ENCODE results near the gene PAM16. TPM values are rescaled to one million over a fixed set of nuclear protein-coding genes. Genes with fewer than 3 reads are reported as not detected.

The PAM16 gene
- total and polyA plus RNA-seq, 4 donors, result 23.6 to 65.2 (median 33.6) TPM

DNA sequence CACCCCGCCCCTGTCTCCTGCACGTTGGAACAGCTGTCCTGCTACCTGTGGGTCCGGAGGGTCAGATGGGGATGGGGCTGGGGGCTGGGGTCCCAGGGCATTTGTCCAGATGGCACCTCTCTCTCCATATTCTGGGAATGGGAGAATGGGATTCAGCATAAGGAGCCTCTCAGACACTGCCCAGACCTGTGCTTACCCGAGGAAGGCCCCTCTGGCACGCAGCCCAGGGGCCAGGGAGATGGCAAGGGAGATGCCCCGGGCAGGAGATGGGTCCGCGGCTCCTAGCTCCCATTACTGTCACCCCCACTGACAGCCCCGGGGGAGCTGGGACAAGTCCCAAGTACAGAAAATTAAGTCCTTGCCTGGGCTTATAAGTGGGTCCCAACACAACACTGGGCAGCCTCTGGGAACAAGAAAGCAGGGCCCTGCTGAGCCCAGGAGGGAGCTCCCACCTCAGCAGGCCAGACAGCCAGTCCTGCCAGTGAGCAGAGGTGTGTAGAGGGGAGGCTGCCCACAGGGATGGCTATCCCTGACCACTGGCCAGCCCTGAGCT lies 22.3 kb upstream of the PAM16 start:
- 4 to 11% methylated on average over 9 of the region's 9 CpGs for WGBS, 2 donors
- Histone ChIP-seq H3K4me3 (ENCODE audit: low read length in 2 of 2) (peak overlapping the region; percentile 33 to 73), H3K36me3 (ENCODE audit: control insufficient read depth in 1 of 2, insufficient read depth in 2 of 2, low read length in 1 of 2) (no peaks in the 10 kb centered on the region), H3K27ac (ENCODE audit: low read depth in 1 of 2, low read length in 2 of 2) (peak overlapping the region; percentile 85 to 92), H3K9me3 (ENCODE audit: control insufficient read depth, low read length) (no peaks in the 10 kb centered on the region), H3K4me1 (ENCODE audit: control insufficient read depth in 1 of 2, insufficient read depth in 2 of 2, low read length in 2 of 2) (no peaks in the 10 kb centered on the region), H3K27me3 (ENCODE audit: control insufficient read depth in 1 of 2, insufficient read depth in 2 of 2, low read length in 1 of 2) (no peaks in the 10 kb centered on the region)
- ATAC-seq (ENCODE audit: low FRiP score), result no peak
- DNase-seq, result no peak
- intact Hi-C loops (cut with DNase I), result loop anchor here in 1 of 2 donors (5.0 kb wide), 1 partner anchor 56 kb away; the partner anchor contains the start of gene GLIS2

DNA sequence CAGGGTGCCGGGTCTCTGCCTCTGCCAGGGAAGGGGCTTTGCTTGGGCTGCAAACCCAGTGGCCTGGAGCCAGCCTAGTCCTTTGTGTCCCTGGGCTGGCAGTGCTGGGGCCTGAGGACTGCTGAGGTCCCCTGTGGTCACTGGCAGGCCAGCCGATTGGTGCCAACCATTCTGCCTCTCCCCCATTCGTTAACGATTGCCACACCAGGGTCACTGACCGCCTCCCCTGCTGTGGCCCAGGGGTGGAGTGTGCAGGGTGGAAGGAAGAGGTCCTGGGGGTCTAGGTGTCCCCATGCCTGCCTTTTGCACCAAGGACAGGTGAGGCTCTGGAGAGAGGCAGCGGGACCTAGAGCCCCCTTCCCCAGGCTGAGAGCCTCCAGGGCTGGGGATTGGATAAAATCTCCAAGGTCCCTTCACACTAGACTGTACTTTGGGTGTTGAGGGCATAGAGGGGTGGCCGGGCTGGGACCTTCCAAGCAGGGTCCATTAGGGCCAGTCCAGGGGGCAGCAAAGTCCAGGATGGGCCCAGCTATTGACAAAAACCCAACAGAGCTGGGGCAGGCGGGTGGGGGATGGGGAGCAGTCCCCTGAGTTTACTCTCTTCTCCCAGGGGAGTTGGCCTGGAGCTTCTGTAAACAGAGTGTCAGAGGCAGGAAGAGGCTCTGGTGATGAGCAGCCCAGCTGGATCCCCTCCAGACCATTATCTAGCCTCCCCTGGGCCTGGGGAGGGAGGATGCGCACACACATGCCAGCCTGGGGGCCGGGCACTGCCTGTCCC lies 21.6 kb upstream of the PAM16 start:
- peak in 1 of 2 donors; percentile 71 for DNase-seq
- 1 to 7% methylated on average over 9 to 10 of the region's 10 CpGs for WGBS, 2 donors
- no peak for ATAC-seq (ENCODE audit: low FRiP score)

DNA sequence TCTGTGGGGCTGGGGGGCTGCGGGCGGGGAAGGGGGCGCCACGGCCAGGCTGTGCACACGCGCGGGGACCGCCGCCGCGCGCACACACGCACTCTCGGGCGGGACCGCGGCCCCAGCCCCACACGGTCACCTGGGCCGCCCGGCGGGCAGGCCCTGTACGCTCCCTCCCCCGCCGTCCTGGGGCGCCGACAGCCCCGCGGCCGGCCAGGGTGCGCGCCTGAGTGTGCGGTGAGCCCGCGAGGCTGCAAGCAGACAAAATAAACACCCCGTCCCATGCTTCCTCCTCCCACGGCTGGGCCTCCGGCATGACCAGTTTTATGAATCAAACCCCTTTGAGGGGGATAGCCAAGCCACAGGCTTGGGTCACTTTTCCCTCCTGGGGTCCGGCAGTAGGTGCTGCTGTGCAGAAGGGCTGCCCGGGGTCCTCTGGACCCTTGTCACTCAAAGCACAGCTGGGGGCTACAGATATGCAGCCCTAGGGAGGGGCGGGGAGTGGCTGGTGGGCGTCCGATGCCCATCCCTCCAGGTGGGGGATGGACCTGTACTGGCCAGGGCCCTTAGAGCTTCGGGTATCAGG lies 21.0 kb upstream of the PAM16 start:
- H3K36me3 ChIP-seq (ENCODE audit: control insufficient read depth in 1 of 2, insufficient read depth in 2 of 2, low read length in 1 of 2), result no peaks in the 10 kb centered on the region
- 0 to 1% methylated on average over 30 to 43 of the region's 43 CpGs for WGBS, 2 donors
- H3K4me3 ChIP-seq (ENCODE audit: low read length in 2 of 2), result peak overlapping the region; percentile 73 to 84
- no peaks in the 10 kb centered on the region for H3K4me1 ChIP-seq (ENCODE audit: control insufficient read depth in 1 of 2, insufficient read depth in 2 of 2, low read length in 2 of 2)
- H3K27me3 ChIP-seq (ENCODE audit: control insufficient read depth in 1 of 2, insufficient read depth in 2 of 2, low read length in 1 of 2), result no peaks in the 10 kb centered on the region
- H3K27ac ChIP-seq (ENCODE audit: low read depth in 1 of 2, low read length in 2 of 2), result peak overlapping the region; percentile 85 to 92
- intact Hi-C loops (cut with DNase I), result loop anchor here in 1 of 2 donors (5.0 kb wide), 1 partner anchor 55 kb away; the partner anchor contains the start of gene GLIS2
- ATAC-seq (ENCODE audit: low FRiP score) (no peak), DNase-seq (no peak)
- H3K9me3 ChIP-seq (ENCODE audit: control insufficient read depth, low read length), result no peaks in the 10 kb centered on the region

More for the DNA sequence above, 21.6 kb upstream of the PAM16 start:
- no peaks in the 10 kb centered on the region for H3K4me1 ChIP-seq (ENCODE audit: control insufficient read depth in 1 of 2, insufficient read depth in 2 of 2, low read length in 2 of 2)
- peak overlapping the region; percentile 73 to 84 for H3K4me3 ChIP-seq (ENCODE audit: low read length in 2 of 2)
- no peaks in the 10 kb centered on the region for H3K36me3 ChIP-seq (ENCODE audit: control insufficient read depth in 1 of 2, insufficient read depth in 2 of 2, low read length in 1 of 2)
- peak overlapping the region; percentile 85 to 92 for H3K27ac ChIP-seq (ENCODE audit: low read depth in 1 of 2, low read length in 2 of 2)
- intact Hi-C loops (cut with DNase I), result loop anchor here in 1 of 2 donors (5.0 kb wide), 1 partner anchor 55 kb away; the partner anchor contains the start of gene GLIS2
- H3K9me3 ChIP-seq (ENCODE audit: control insufficient read depth, low read length), result no peaks in the 10 kb centered on the region
- H3K27me3 ChIP-seq (ENCODE audit: control insufficient read depth in 1 of 2, insufficient read depth in 2 of 2, low read length in 1 of 2), result no peaks in the 10 kb centered on the region

DNA sequence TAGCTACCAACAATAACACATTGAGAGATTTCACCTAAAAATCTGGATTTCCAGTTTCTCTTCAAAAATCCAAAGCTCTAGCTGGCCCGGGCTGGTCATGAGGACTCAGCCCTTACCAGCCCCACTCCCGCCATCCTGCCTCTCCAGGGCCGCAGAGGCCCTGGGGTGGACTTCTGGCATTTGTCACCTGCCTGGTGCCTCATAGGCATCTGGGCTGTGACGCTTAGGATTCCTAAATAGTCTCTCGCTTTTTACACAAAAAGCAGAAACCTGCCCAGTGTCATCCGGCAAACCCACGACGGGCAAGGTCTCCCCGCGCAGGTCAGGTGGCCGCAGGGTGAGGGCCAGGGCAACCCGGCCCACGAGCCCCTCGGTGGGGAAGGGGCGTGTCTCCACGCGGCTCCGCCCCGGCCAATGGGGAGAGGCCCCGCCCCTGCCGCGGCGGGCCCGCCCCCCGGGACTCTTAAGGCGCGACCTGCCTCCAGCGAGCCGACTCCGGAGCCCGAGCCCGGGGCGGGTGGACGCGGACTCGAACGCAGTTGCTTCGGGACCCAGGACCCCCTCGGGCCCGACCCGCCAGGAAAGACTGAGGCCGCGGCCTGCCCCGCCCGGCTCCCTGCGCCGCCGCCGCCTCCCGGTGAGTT lies 20.4 kb upstream of the PAM16 start, which contains the start of gene VASN:
Gene VASN (plus strand): TSS at position 492 of the 644 bp plus-strand sequence. CDS start 9,030 bp downstream, outside the sequence.
- Histone ChIP-seq H3K36me3 (ENCODE audit: control insufficient read depth in 1 of 2, insufficient read depth in 2 of 2, low read length in 1 of 2) (no peaks in the 10 kb centered on the region), H3K9me3 (ENCODE audit: control insufficient read depth, low read length) (no peaks in the 10 kb centered on the region), H3K4me1 (ENCODE audit: control insufficient read depth in 1 of 2, insufficient read depth in 2 of 2, low read length in 2 of 2) (no peaks in the 10 kb centered on the region), H3K27me3 (ENCODE audit: control insufficient read depth in 1 of 2, insufficient read depth in 2 of 2, low read length in 1 of 2) (no peaks in the 10 kb centered on the region), H3K4me3 (ENCODE audit: low read length in 2 of 2) (peak within 1 kb of the TSS; percentile 73 to 84), H3K27ac (ENCODE audit: low read depth in 1 of 2, low read length in 2 of 2) (peak within 1 kb of the TSS; percentile 85 to 92)
- ATAC-seq (ENCODE audit: low FRiP score) (peak; percentile 77), DNase-seq (peak; percentile 88 to 96)
- intact Hi-C loops (cut with DNase I), result loop anchor here in 1 of 2 donors (5.0 kb wide), 1 partner anchor 54 kb away; the partner anchor contains the start of gene GLIS2
- 1% methylated on average over 43 to 50 of the region's 50 CpGs for WGBS, 2 donors

DNA sequence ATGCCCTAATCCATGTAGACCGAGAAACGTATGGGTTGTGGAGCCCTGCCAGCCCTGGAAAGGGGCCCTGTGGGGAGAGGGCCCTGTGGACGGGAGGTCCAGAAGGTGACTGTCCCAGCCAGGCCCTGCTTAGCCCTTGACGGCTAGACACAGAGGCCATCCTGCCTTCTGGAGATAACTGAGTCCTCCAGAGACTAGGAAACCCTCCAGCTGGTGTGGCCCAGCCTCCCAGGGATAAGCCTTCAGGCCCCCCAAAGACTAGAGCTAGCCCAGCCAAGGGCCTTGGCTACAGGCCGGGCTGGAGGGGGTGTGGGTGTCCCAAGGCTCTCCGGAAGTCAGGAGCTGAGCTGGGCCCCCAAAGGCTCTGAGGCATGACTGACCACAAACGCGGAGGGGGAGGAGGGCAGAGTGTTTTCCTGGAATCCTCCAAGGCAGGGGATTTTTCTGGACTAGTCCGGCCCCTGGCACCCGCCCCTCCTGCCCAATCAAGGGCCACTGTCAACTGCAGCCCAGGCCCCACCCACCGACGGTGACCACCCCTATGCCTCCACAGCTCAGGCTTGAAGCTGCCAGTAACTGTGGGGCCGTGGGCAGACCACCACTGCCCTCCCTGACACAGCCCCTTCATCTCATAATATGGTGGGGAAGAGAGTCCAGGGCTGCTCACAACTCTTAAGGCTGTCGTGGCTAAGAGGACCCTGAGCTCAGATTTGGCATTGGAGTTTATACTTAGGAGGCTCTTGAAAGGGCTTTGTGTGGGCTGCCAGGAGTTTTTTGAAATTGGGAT lies 19.6 kb upstream of the PAM16 start:
- 6 to 9% methylated on average over 12 to 14 of the region's 14 CpGs for WGBS, 2 donors

DNA sequence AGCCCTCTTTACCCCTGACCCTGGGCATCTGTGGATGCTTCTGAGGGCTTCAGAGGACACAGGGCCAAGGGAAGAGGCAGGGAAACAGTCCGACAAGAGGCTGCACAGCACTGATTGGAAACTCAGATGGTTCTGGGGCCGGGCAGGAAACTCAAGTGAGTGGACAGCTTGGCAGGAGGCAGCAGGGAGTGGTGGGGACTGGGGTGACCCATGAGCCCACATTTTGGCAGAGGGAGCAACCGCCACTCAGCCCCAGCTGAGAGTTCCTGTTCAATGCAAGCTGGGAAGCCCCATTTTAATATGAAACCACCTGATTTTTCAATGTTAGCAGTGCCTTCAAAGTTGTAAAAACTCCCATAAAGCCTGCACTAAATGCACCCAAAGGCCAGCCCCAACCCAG lies 19.0 kb upstream of the PAM16 start:
- H3K9me3 ChIP-seq (ENCODE audit: control insufficient read depth, low read length), result no peaks in the 10 kb centered on the region
- H3K36me3 ChIP-seq (ENCODE audit: control insufficient read depth in 1 of 2, insufficient read depth in 2 of 2, low read length in 1 of 2), result no peaks in the 10 kb centered on the region
- no peaks in the 10 kb centered on the region for H3K27me3 ChIP-seq (ENCODE audit: control insufficient read depth in 1 of 2, insufficient read depth in 2 of 2, low read length in 1 of 2)
- WGBS, 2 donors, result 57 to 65% methylated on average over 3 of the region's 3 CpGs
- no peak overlapping the region for H3K4me3 ChIP-seq (ENCODE audit: low read length in 2 of 2)
- peak overlapping the region; percentile 36 to 77 for H3K27ac ChIP-seq (ENCODE audit: low read depth in 1 of 2, low read length in 2 of 2)
- intact Hi-C loops (cut with DNase I), result loop anchor here in 1 of 2 donors (5.0 kb wide), 1 partner anchor 53 kb away; the partner anchor contains the start of gene GLIS2
- ATAC-seq (ENCODE audit: low FRiP score) (no peak), DNase-seq (peak in 1 of 2 donors; percentile 67)
- no peaks in the 10 kb centered on the region for H3K4me1 ChIP-seq (ENCODE audit: control insufficient read depth in 1 of 2, insufficient read depth in 2 of 2, low read length in 2 of 2)

More for the DNA sequence above, 19.6 kb upstream of the PAM16 start:
- H3K9me3 ChIP-seq (ENCODE audit: control insufficient read depth, low read length), result no peaks in the 10 kb centered on the region
- H3K27me3 ChIP-seq (ENCODE audit: control insufficient read depth in 1 of 2, insufficient read depth in 2 of 2, low read length in 1 of 2), result no peaks in the 10 kb centered on the region
- H3K4me1 ChIP-seq (ENCODE audit: control insufficient read depth in 1 of 2, insufficient read depth in 2 of 2, low read length in 2 of 2), result no peaks in the 10 kb centered on the region
- H3K4me3 ChIP-seq (ENCODE audit: low read length in 2 of 2), result no peak overlapping the region
- no peaks in the 10 kb centered on the region for H3K36me3 ChIP-seq (ENCODE audit: control insufficient read depth in 1 of 2, insufficient read depth in 2 of 2, low read length in 1 of 2)
- peak; percentile 43 for ATAC-seq (ENCODE audit: low FRiP score)
- intact Hi-C loops (cut with DNase I), result loop anchor here in 1 of 2 donors (5.0 kb wide), 1 partner anchor 53 kb away; the partner anchor contains the start of gene GLIS2
- peak overlapping the region; percentile 36 to 77 for H3K27ac ChIP-seq (ENCODE audit: low read depth in 1 of 2, low read length in 2 of 2)
- peak; percentile 95 for DNase-seq

DNA sequence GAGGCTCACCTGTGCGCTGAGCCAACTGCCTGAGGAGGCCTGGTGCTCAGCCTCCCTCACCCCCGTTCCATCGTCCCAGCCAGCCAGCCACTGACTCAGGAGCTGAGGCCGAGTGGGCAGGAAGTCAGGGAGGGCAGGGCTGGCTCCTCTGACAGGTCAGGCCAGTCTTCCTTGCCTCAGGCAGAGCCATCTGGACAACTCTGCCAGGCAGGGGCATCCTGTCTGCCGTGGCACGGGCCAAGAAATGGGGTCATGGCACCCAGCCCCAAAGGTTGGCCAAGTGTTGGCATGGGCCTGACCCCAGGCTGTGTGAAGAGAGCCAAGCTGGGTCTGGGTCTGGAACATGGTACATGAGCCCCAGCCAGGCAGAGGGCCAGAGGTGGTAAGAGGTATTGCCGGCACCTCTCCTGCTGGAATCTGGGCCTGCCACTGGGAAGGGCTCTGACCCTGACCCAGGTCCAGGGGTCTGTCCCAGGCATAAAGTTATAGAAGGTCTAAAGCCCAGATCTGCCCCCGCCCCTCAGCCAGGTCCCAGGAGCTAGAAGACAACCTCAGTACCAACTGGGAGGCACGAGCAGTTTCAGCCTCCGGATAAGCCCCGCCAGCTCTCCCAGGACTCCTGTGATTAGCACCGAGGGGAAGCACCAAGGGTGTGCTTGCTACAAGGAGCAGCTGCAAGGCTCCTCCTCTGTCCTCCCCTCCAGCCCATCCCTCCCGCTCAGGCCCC lies 18.0 kb upstream of the PAM16 start:
- Histone ChIP-seq H3K27me3 (ENCODE audit: control insufficient read depth in 1 of 2, insufficient read depth in 2 of 2, low read length in 1 of 2) (no peaks in the 10 kb centered on the region), H3K9me3 (ENCODE audit: control insufficient read depth, low read length) (no peaks in the 10 kb centered on the region), H3K4me3 (ENCODE audit: low read length in 2 of 2) (no peak overlapping the region), H3K36me3 (ENCODE audit: control insufficient read depth in 1 of 2, insufficient read depth in 2 of 2, low read length in 1 of 2) (no peaks in the 10 kb centered on the region), H3K27ac (ENCODE audit: low read depth in 1 of 2, low read length in 2 of 2) (peak overlapping the region; percentile 24 to 77), H3K4me1 (ENCODE audit: control insufficient read depth in 1 of 2, insufficient read depth in 2 of 2, low read length in 2 of 2) (no peaks in the 10 kb centered on the region)
- intact Hi-C loops (cut with DNase I), result loop anchor here in 1 of 2 donors (2.0 kb wide), 1 partner anchor 26 kb away; no protein-coding TSS in a partner anchor
- DNase-seq, result peak; percentile 83 to 90
- ATAC-seq (ENCODE audit: low FRiP score), result no peak
- 51 to 55% methylated on average over 11 to 13 of the region's 13 CpGs for WGBS, 2 donors

Measured in aorta (tissue), 5 donors.